GM19468 (cell line): Measurements from ENCODE around the gene WDR70.

Experiments used
- ATAC-seq: cut with Tn5 transposase; IDR thresholded peaks from one replicate; pipeline ENCODE4 v1.9.1; 2021; ENCODE audit warnings: mild to moderate bottlenecking, moderate library complexity, moderate number of reproducible peaks; ENCODE audit not compliant: unreplicated experiment; ENCODE audit errors: extremely low read depth

Gene WDR70

GRCh38 chr5:37715361-37715760 lies 336.2 kb downstream of the WDR70 start:
- ATAC-seq: no peak

DNA sequence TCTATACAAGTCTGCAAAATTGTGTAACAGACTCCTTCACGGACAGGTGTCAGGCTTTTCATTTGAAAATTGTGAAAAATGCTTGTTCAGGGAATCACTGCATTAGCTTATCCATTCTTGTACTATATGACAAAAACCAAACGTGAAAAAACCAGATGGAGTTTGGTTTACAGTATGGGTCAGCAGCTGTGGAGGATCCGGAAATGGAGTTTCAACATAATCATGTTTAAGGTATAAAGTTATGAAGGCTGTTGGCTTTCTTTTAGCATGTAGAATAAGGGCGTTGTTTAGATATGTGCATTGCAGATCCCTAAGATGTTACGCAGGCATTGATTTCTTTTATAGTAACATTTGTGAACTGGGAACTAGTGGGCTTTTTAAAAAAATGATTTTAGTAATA lies 336.9 kb downstream of the WDR70 start:
- no peak for ATAC-seq

- no peak for ATAC-seq
Measured at GRCh38 chr5:37716405-37716804, 337.3 kb downstream of the WDR70 start.

- no peak for ATAC-seq
Measured at GRCh38 chr5:37717276-37717612, 338.1 kb downstream of the WDR70 start.

DNA sequence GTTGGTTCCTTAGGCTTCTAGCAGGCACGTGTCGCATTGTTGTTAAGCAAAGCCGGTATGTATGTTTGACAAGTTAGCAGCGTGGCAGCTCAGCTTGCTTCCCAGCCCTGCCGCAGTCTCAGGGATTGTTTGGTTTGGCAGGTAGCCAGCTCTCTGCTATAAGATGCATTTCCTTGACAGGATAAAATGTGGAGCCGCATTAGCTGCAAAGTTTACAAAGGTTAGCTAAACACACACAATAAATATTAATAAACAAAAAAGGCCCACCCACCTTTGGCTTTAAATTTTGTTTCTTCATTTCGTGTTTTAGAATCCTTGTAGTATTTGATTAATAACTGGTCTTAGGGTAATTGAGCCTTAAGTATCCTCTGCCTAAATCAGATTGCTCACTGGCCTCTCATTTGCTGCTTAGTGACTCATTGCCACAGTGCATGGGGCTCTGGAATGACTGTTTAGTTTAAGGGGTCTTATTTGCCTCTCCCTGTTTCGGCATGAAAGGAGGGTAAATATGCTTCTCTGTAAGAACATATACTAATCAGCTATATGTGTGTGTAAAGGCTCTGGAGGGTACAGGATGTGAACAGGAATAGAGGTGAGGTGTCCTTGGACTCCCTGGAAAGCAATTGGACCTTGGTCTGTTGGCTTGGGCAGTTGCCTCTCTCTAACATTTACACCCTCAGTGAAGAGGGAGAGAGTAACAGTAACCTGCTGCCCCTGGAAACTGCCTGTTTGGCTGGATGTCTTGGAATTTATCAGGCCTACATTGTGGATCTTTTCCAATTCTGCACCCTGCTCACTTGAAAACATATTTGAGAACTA lies 338.7 kb downstream of the WDR70 start:
- ATAC-seq: no peak

DNA sequence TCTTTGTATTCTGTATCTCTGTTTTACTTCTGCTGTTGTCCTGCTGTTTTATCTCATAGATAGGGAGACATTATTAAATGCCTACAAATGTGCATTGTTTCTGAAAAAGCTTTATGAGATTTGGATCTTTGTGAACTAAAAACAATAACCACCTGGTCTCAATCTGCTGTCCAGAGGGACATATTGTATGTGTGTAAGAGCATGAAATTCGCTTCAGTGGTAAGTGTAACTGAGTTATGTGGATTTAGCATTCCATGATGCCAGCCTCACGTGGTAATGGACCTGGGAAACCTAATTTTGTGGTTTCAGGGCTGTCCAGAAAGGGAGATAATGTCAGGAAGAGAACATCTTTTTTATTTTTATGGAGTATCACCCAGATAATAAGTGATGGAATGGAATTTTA lies 341.4 kb downstream of the WDR70 start:
- ATAC-seq: no peak

DNA sequence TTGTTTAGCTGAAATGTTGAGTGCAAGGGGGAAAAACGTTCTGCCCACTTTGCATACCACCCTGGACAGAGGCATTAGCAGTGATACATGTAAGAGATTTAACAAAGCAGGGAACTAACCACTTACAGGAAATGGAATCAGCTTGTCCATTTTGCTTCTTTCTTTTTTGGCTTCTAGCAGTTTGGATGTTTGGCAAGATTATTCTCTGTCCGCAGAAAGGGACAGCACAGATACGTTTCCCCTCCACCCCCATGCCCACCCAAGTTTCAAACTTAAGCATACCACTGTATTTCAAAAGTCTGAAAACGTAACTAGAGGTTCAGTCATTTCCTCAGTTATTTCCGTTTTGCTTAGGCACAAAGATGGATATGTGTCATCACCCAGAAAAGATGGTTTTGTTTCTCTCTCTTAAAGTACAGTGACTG lies 342.3 kb downstream of the WDR70 start:
- ATAC-seq: peak; percentile 49

- peak; percentile 31 for ATAC-seq
Measured at GRCh38 chr5:37722236-37723161, 343.4 kb downstream of the WDR70 start.

- no peak for ATAC-seq
Measured at GRCh38 chr5:37723162-37723961, 344.2 kb downstream of the WDR70 start.

DNA sequence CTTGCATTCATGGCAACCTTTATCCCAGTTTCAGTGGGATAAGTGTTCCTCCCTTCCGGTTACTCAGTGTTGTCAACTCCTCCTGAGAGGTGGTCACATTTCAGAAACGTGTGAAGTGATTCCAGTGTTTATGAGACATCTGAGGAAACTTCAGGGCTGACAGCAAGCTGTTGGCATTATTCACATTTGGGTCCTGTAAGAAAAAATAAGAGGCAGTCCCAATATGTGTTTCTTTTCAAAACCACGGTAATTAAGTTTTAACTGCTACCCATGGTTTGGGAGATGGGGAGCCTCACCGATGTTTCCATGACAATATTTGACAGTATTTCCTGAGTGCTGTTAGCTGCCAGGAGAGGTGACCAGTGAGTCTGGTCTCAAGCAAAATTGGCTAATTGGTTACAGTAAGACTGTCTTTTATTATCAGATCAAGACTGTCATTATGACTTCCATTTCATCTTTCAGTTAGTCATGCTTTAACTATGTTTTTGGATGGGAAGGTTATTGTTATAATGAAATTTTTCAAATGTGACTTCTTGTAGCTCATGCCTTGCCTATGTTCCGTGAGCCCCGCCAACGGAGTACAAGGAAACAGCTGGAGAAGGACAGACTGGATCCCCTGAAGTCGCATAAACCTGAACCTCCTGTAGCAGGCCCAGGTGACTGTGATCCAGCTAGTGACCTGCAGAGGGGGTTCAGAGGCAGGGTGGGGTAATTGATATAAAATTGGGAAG lies 345.4 kb downstream of the WDR70 start:
- ATAC-seq: no peak

DNA sequence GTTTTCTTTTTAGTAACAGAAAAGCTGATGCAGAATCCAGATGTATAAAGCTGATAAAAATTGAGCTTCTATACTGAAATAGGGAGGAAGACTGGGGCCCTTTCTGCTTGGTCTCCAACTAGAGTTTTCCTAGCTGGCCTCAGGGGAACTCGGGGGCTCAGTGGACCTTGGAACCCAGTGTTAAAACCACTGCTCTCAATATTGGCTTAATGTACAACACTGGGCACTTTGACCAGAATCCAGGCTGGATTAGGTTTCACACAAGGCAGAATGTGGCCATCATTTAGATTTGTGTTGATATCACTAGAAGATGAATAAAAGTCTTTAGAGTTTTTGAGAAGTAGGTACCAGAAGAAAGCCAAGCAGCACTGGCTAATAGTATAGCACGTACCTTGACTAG lies 346.1 kb downstream of the WDR70 start:
- no peak for ATAC-seq

- no peak for ATAC-seq
Measured at GRCh38 chr5:37727238-37727637, 348.1 kb downstream of the WDR70 start.

- no peak for ATAC-seq
Measured at GRCh38 chr5:37730896-37731455, 351.9 kb downstream of the WDR70 start.

- no peak for ATAC-seq
Measured at GRCh38 chr5:37734114-37734513, 355.0 kb downstream of the WDR70 start.

GRCh38 chr5:37735649-37736347 lies 356.7 kb downstream of the WDR70 start:
- ATAC-seq: no peak

DNA sequence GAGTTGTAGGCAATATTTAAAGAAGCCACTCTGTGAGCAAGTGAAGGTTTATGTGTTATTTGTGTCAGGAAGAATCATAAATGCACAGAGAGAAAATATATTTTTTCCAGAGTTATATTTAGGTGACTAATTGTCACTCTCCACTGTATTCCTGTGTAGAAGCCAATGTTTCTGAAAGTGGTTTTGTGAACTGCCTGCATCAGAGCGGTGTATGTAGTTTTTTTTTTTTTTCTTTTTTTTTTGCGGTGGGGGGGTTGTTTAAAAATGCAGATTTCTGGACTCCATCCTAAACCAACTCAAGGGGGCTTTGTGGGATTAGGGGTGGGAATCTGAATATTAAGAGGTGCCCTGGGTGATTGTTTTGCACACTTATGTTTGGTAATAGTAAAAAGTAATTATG lies 357.3 kb downstream of the WDR70 start:
- no peak for ATAC-seq

- no peak for ATAC-seq
Measured at GRCh38 chr5:37737326-37738056, 358.4 kb downstream of the WDR70 start.

DNA sequence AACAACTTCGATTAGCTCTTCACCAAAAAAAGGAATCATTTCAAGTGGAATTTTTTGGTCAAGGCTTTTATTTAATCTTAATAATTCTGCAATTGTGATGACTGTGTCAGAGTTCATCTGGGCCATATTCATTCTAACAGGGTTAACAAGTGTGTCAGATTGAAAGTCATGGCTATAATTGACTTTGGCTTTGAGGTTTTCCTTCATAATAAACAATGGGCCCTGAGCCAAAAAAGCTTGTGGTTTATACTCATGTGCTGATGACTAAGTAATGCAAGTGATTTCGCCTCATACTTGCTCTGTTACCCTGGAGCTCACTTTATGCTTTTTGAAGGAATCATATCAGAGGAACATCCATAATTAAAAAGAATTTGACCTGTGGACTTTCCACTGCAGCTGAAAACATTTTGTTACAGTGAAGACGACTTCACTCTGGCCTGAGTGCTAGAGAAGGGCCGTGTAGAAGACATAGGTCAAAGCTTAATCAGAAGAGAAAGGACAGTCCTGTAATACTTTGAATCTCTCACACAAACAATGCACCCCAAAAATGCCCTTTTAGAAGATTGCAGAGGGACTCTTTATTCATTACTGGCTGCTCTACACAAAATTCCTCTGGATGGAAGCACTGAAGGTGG lies 359.1 kb downstream of the WDR70 start:
- ATAC-seq: no peak
